Stomach smooth muscle (tissue), 2 donors: ENCODE results near the gene PARK7.

Experiments used
- H3K27ac ChIP-seq: one replicate; pipeline ENCODE4 v1.7.0; 2013; ENCODE audit warnings: mild to moderate bottlenecking, low read length, inconsistent platforms
- H3K27me3 ChIP-seq, 2 donors: one replicate each; pipeline ENCODE4 v1.7.0; 2013; ENCODE audit warnings: low read length in 2 of 2; ENCODE audit not compliant: insufficient read depth in 2 of 2, control insufficient read depth in 1 of 2
- H3K36me3 ChIP-seq, 2 donors: one replicate each; pipeline ENCODE4 v1.7.0; 2013; ENCODE audit warnings: low read length in 2 of 2; ENCODE audit not compliant: control insufficient read depth in 2 of 2, insufficient read depth in 2 of 2
- H3K4me1 ChIP-seq: one replicate; pipeline ENCODE4 v1.7.0; 2013; ENCODE audit warnings: low read length; ENCODE audit not compliant: control insufficient read depth, insufficient read depth
- H3K4me3 ChIP-seq, 2 donors: one replicate each; pipeline ENCODE4 v1.7.0; 2013; ENCODE audit warnings: low read length in 2 of 2
- H3K9ac ChIP-seq, 2 donors: one replicate each; pipeline ENCODE4 v1.7.0; 2013; ENCODE audit warnings: low read length in 2 of 2, mild to moderate bottlenecking in 1 of 2
- H3K9me3 ChIP-seq, 2 donors: one replicate each; pipeline ENCODE4 v1.7.0; 2013; ENCODE audit warnings: low read length in 2 of 2; ENCODE audit not compliant: control insufficient read depth in 2 of 2
- donor health status: healthy.
- donor health status: Pancreatic carcinoma.

Gene PARK7

GRCh38 chr1:7983086-7983778, 21.7 kb downstream of the PARK7 start:
- Histone ChIP-seq H3K4me3 (no peak overlapping the region), H3K36me3 (peaks cover 54 to 57% of the 10 kb centered on the region in 2 donors), H3K4me1 (peaks cover 4% of the 10 kb centered on the region), H3K9me3 (no peaks in the 10 kb centered on the region), H3K9ac (no peak overlapping the region), H3K27me3 (no peaks in the 10 kb centered on the region), H3K27ac (no peak overlapping the region)

- Histone ChIP-seq H3K36me3 (peaks cover 45 to 48% of the 10 kb centered on the region in 2 donors), H3K9me3 (no peaks in the 10 kb centered on the region), H3K27ac (no peak overlapping the region), H3K27me3 (no peaks in the 10 kb centered on the region), H3K4me3 (no peak overlapping the region), H3K4me1 (peaks cover 7% of the 10 kb centered on the region), H3K9ac (no peak overlapping the region)
Measured at GRCh38 chr1:7984811-7985210, 23.3 kb downstream of the PARK7 start.

GRCh38 chr1:7985851-7986612, 24.5 kb downstream of the PARK7 start:
- Histone ChIP-seq H3K36me3 (peaks cover 36 to 43% of the 10 kb centered on the region in 2 donors), H3K27me3 (no peaks in the 10 kb centered on the region), H3K9me3 (no peaks in the 10 kb centered on the region), H3K4me1 (peaks cover 10% of the 10 kb centered on the region), H3K4me3 (no peak overlapping the region), H3K27ac (no peak overlapping the region), H3K9ac (no peak overlapping the region)

- H3K27ac ChIP-seq = no peak overlapping the region
- H3K27me3 ChIP-seq = no peaks in the 10 kb centered on the region
- no peak overlapping the region for H3K4me3 ChIP-seq
- peaks cover 7% of the 10 kb centered on the region for H3K4me1 ChIP-seq
- H3K9ac ChIP-seq = no peak overlapping the region
- no peaks in the 10 kb centered on the region for H3K9me3 ChIP-seq
- peaks cover 30 to 36% of the 10 kb centered on the region in 2 donors for H3K36me3 ChIP-seq
Measured at GRCh38 chr1:7987528-7987927, 26.0 kb downstream of the PARK7 start.

GRCh38 chr1:7988576-7988975, 27.1 kb downstream of the PARK7 start:
- H3K4me3 ChIP-seq = no peak overlapping the region
- peaks cover 7% of the 10 kb centered on the region for H3K4me1 ChIP-seq
- H3K9ac ChIP-seq = no peak overlapping the region
- no peak overlapping the region for H3K27ac ChIP-seq
- no peaks in the 10 kb centered on the region for H3K9me3 ChIP-seq
- no peaks in the 10 kb centered on the region for H3K27me3 ChIP-seq
- H3K36me3 ChIP-seq = peaks cover 25 to 28% of the 10 kb centered on the region in 2 donors

GRCh38 chr1:7989762-7990428, 28.4 kb downstream of the PARK7 start:
- H3K4me3 ChIP-seq = no peak overlapping the region
- H3K36me3 ChIP-seq = peaks cover 16 to 18% of the 10 kb centered on the region in 2 donors
- H3K4me1 ChIP-seq = peaks cover 7% of the 10 kb centered on the region
- H3K9ac ChIP-seq = no peak overlapping the region
- H3K27ac ChIP-seq = no peak overlapping the region
- no peaks in the 10 kb centered on the region for H3K9me3 ChIP-seq
- no peaks in the 10 kb centered on the region for H3K27me3 ChIP-seq

GRCh38 chr1:7991504-7992440, 30.3 kb downstream of the PARK7 start:
- Histone ChIP-seq H3K4me1 (peaks cover 7% of the 10 kb centered on the region), H3K9ac (no peak overlapping the region), H3K9me3 (no peaks in the 10 kb centered on the region), H3K27ac (no peak overlapping the region), H3K4me3 (no peak overlapping the region), H3K36me3 (peaks cover 0 to 2% of the 10 kb centered on the region in 2 donors), H3K27me3 (no peaks in the 10 kb centered on the region)

GRCh38 chr1:7992885-7993284, 31.4 kb downstream of the PARK7 start:
- Histone ChIP-seq H3K27me3 (no peaks in the 10 kb centered on the region), H3K4me3 (no peak overlapping the region), H3K9me3 (no peaks in the 10 kb centered on the region), H3K27ac (no peak overlapping the region), H3K9ac (no peak overlapping the region), H3K36me3 (peaks cover 0 to 2% of the 10 kb centered on the region in 2 donors), H3K4me1 (peaks cover 7% of the 10 kb centered on the region)

GRCh38 chr1:7993593-7994479, 32.3 kb downstream of the PARK7 start:
- peaks cover 0 to 2% of the 10 kb centered on the region in 2 donors for H3K36me3 ChIP-seq
- no peak overlapping the region for H3K9ac ChIP-seq
- no peaks in the 10 kb centered on the region for H3K9me3 ChIP-seq
- no peak overlapping the region for H3K27ac ChIP-seq
- peaks cover 7% of the 10 kb centered on the region for H3K4me1 ChIP-seq
- no peaks in the 10 kb centered on the region for H3K27me3 ChIP-seq
- no peak overlapping the region for H3K4me3 ChIP-seq
